Keratinocyte (primary cell): ENCODE data around the gene SPACA1.

Experiments
- EZH2 ChIP-seq: IDR thresholded peaks from one replicate; pipeline ENCODE4 v1.6.1; 2012; ENCODE audit warnings: inconsistent platforms, mild to moderate bottlenecking, low read length, moderate library complexity
- TF ChIP-seq, protein P1 (sequence below), 3 experiments: IDR thresholded peaks in 1 of 3; conservative IDR thresholded peaks in 1 of 3; optimal IDR thresholded peaks in 1 of 3; 2 replicates in 2 of 3; 3 replicates in 1 of 3; pipeline versions ENCODE3 to v1.5.1; 2011; ENCODE audit warnings: low read length in 3 of 3, mild to moderate bottlenecking in 3 of 3, moderate library complexity in 2 of 3, control low read depth in 1 of 3, inconsistent platforms in 1 of 3; ENCODE audit not compliant: insufficient read depth in 2 of 3; ENCODE audit errors: extremely low read depth in 1 of 3

DNA sequence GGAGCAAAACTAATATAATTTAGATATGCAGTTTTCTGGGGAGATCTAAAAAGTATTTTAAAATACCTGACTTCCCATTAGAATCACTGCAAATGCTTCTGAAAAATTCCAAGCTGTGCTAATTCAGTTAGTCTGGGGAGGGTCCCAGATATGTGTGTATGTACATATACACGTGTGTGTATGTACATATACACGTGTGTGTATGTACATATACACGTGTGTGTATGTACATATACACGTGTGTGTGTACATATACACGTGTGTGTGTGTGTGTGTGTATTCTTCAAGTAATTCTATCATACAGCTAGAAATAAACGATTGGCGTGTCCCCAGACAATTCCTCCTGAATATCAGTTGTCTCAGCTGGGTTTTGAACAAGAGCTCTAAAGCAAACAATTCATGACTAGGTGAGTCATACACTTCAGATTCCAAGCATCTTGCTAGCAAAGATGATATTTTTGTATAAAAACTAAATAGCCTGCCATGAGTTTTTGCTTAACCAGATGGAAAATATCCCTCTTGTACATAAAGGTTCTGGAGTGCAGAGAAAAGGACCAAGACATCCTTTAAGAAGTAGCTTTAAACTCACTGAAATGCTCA, 58.2 kb downstream of the SPACA1 start:
- TF ChIP-seq EZH2: no peak
- TF ChIP-seq, protein P1, sequence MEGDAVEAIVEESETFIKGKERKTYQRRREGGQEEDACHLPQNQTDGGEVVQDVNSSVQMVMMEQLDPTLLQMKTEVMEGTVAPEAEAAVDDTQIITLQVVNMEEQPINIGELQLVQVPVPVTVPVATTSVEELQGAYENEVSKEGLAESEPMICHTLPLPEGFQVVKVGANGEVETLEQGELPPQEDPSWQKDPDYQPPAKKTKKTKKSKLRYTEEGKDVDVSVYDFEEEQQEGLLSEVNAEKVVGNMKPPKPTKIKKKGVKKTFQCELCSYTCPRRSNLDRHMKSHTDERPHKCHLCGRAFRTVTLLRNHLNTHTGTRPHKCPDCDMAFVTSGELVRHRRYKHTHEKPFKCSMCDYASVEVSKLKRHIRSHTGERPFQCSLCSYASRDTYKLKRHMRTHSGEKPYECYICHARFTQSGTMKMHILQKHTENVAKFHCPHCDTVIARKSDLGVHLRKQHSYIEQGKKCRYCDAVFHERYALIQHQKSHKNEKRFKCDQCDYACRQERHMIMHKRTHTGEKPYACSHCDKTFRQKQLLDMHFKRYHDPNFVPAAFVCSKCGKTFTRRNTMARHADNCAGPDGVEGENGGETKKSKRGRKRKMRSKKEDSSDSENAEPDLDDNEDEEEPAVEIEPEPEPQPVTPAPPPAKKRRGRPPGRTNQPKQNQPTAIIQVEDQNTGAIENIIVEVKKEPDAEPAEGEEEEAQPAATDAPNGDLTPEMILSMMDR (optimal IDR thresholded peaks at IDR 0.05 in 1 of 3, IDR thresholded peaks at IDR 0.05 in 1 of 3, conservative IDR thresholded peaks at IDR 0.05 in 1 of 3; ENCODE audit: extremely low read depth in 1 of 3, insufficient read depth in 2 of 3, low read length in 3 of 3): no peak
